HUES48 (cell line): Measurements from ENCODE around the gene ADAM12.
A peak's percentile ranks its signal among the peaks of the same experiment; 100 is the strongest.
"Not testable (repeated sequence)": the region's sequence is repeated elsewhere in the genome, so short reads cannot be mapped to it uniquely, and the experiment has no call there.

Experiments
- H3K27ac ChIP-seq: one replicate; pipeline ENCODE4 v1.7.0; 2013; ENCODE audit warnings: low read depth, low read length, inconsistent platforms
- H3K27me3 ChIP-seq: 2 replicates; pipeline ENCODE4 v1.6.1; 2013; ENCODE audit warnings: mild to moderate bottlenecking, low read length; ENCODE audit not compliant: control insufficient read depth, insufficient read depth
- H3K36me3 ChIP-seq: 2 replicates; pipeline ENCODE4 v1.6.1; 2013; ENCODE audit warnings: low read length; ENCODE audit not compliant: control insufficient read depth, insufficient read depth
- H3K4me1 ChIP-seq: 2 replicates; pipeline ENCODE4 v1.6.1; 2013; ENCODE audit warnings: mild to moderate bottlenecking, low read length; ENCODE audit not compliant: control insufficient read depth, insufficient read depth
- H3K4me3 ChIP-seq: 2 replicates; pipeline ENCODE4 v1.5.1; 2013; ENCODE audit warnings: mild to moderate bottlenecking, low read depth, low read length
- H3K9ac ChIP-seq: 2 replicates; pipeline ENCODE4 v1.6.1; 2013; ENCODE audit warnings: mild to moderate bottlenecking, low read depth, low read length, moderate library complexity
- H3K9me3 ChIP-seq: 2 replicates; pipeline ENCODE4 v1.6.1; 2013; ENCODE audit warnings: low read length; ENCODE audit not compliant: control insufficient read depth, insufficient read depth

ADAM12 gene

GRCh38 chr10:126259760-126260479, 128.4 kb downstream of the ADAM12 start:
- peaks cover 15% of the 10 kb centered on the region for H3K4me1 ChIP-seq
- H3K9me3 ChIP-seq = no peaks in the 10 kb centered on the region
- H3K36me3 ChIP-seq = no peaks in the 10 kb centered on the region
- no peak overlapping the region for H3K27ac ChIP-seq
- H3K27me3 ChIP-seq = no peaks in the 10 kb centered on the region
- H3K4me3 ChIP-seq = no peak overlapping the region
- H3K9ac ChIP-seq = no peak overlapping the region

- Histone ChIP-seq H3K4me3 (no peak overlapping the region), H3K9me3 (no peaks in the 10 kb centered on the region), H3K27ac (no peak overlapping the region), H3K4me1 (peaks cover 1% of the 10 kb centered on the region; the same call in 1 of the 2 replicates), H3K9ac (no peak overlapping the region), H3K36me3 (no peaks in the 10 kb centered on the region), H3K27me3 (no peaks in the 10 kb centered on the region)
Observed at GRCh38 chr10:126256864-126257263, 131.4 kb downstream of the ADAM12 start.

GRCh38 chr10:126255313-126255712, 133.0 kb downstream of the ADAM12 start:
- no peak overlapping the region for H3K27ac ChIP-seq
- H3K9me3 ChIP-seq = no peaks in the 10 kb centered on the region
- no peak overlapping the region for H3K4me3 ChIP-seq
- H3K36me3 ChIP-seq = no peaks in the 10 kb centered on the region
- H3K9ac ChIP-seq = no peak overlapping the region
- no peaks in the 10 kb centered on the region for H3K27me3 ChIP-seq
- H3K4me1 ChIP-seq = no peaks in the 10 kb centered on the region

GRCh38 chr10:126253611-126253998, 134.7 kb downstream of the ADAM12 start:
- H3K9me3 ChIP-seq = no peaks in the 10 kb centered on the region
- H3K9ac ChIP-seq = no peak overlapping the region
- no peak overlapping the region for H3K27ac ChIP-seq

GRCh38 chr10:126252884-126253610, 135.2 kb downstream of the ADAM12 start:
- Histone ChIP-seq H3K9ac (no peak overlapping the region), H3K36me3 (no peaks in the 10 kb centered on the region), H3K4me1 (peaks cover 6% of the 10 kb centered on the region; the same call in 1 of the 2 replicates), H3K27ac (no peak overlapping the region), H3K27me3 (no peaks in the 10 kb centered on the region), H3K4me3 (no peak overlapping the region), H3K9me3 (no peaks in the 10 kb centered on the region)

More at GRCh38 chr10:126253611-126253998, 134.7 kb downstream of the ADAM12 start:
- Histone ChIP-seq H3K27me3 (no peaks in the 10 kb centered on the region), H3K4me3 (no peak overlapping the region), H3K36me3 (no peaks in the 10 kb centered on the region), H3K4me1 (peaks cover 6% of the 10 kb centered on the region; the same call in 1 of the 2 replicates)

- Histone ChIP-seq H3K4me1 (peaks cover 14% of the 10 kb centered on the region), H3K9me3 (no peaks in the 10 kb centered on the region), H3K27me3 (no peaks in the 10 kb centered on the region), H3K27ac (no peak overlapping the region), H3K36me3 (no peaks in the 10 kb centered on the region), H3K4me3 (no peak overlapping the region), H3K9ac (no peak overlapping the region)
Observed at GRCh38 chr10:126251778-126252407, 136.4 kb downstream of the ADAM12 start.

- no peak overlapping the region for H3K27ac ChIP-seq
- H3K4me3 ChIP-seq = no peak overlapping the region
- H3K36me3 ChIP-seq = no peaks in the 10 kb centered on the region
- peaks cover 25% of the 10 kb centered on the region for H3K4me1 ChIP-seq
- no peak overlapping the region for H3K9ac ChIP-seq
- H3K27me3 ChIP-seq = no peaks in the 10 kb centered on the region
- H3K9me3 ChIP-seq = no peaks in the 10 kb centered on the region
Observed at GRCh38 chr10:126250527-126251310, 137.6 kb downstream of the ADAM12 start.

- H3K4me3 ChIP-seq = no peak overlapping the region
Observed at GRCh38 chr10:126250045-126250444, 138.2 kb downstream of the ADAM12 start.

GRCh38 chr10:126247446-126247975, 140.8 kb downstream of the ADAM12 start:
- Histone ChIP-seq H3K36me3 (no peaks in the 10 kb centered on the region), H3K27ac (peak overlapping the region; percentile 23), H3K4me1 (peaks cover 25% of the 10 kb centered on the region), H3K27me3 (no peaks in the 10 kb centered on the region), H3K9me3 (no peaks in the 10 kb centered on the region), H3K9ac (no peak overlapping the region), H3K4me3 (no peak overlapping the region)

More at GRCh38 chr10:126250045-126250444, 138.2 kb downstream of the ADAM12 start:
- H3K27me3 ChIP-seq = no peaks in the 10 kb centered on the region
- no peak overlapping the region for H3K27ac ChIP-seq
- H3K36me3 ChIP-seq = no peaks in the 10 kb centered on the region
- no peaks in the 10 kb centered on the region for H3K9me3 ChIP-seq
- H3K9ac ChIP-seq = no peak overlapping the region
- H3K4me1 ChIP-seq = peaks cover 25% of the 10 kb centered on the region

GRCh38 chr10:126246396-126246795, 141.9 kb downstream of the ADAM12 start:
- not testable (repeated sequence) for H3K27me3 ChIP-seq, H3K4me3 ChIP-seq, H3K9ac ChIP-seq, H3K9me3 ChIP-seq, H3K36me3 ChIP-seq
- H3K4me1 ChIP-seq = peaks cover 25% of the 10 kb centered on the region
- H3K27ac ChIP-seq = peak overlapping the region; percentile 33
